IMR-90 (cell line): ENCODE results near the gene CLDN22. TPM values are rescaled to one million over a fixed set of nuclear protein-coding genes. Genes with fewer than 3 reads are reported as not detected.

Experiments
- ATAC-seq: fragments of 200-7000 bp; cut with Tn5 transposase; 2 replicates; pipeline ENCODE4 v1.9.1; 2020; ENCODE audit warnings: low read depth, mild to moderate bottlenecking, moderate library complexity
- BruUV-seq: library from RNA; stranded (reverse); fragments of 400-500 nt; replicated peaks from 2 replicates; lab custom pipeline; 2021; lab: Mats Ljungman, UMichigan
- CTCF ChIA-PET: fragments of 300-600 bp; formaldehyde crosslinking; extraction: SDS; loops from one replicate; lab custom pipeline; 2021; ENCODE audit warnings: antibody characterized with exemption; lab: Yijun Ruan, JAX
- POLR2A ChIA-PET: fragments of 300-600 bp; sonication (Branson Sonifier 250); formaldehyde crosslinking; loops from one replicate; lab custom pipeline; 2022; ENCODE audit warnings: antibody characterized with exemption; ENCODE audit not compliant: unreplicated experiment; lab: Charles Lee
- DNase-seq: peaks from one replicate; pipeline ENCODE4 v3.0.0; 2013
- H2AFZ ChIP-seq: replicated peaks from 2 replicates; pipeline ENCODE3; 2013; ENCODE audit warnings: low read length, mild to moderate bottlenecking; ENCODE audit not compliant: poor library complexity
- H2AK5ac ChIP-seq: 2 replicates; pipeline ENCODE4 v1.6.1; 2013; ENCODE audit warnings: low read depth, low read length, inconsistent platforms
- H2AK9ac ChIP-seq: replicated peaks from 2 replicates; pipeline ENCODE3; 2013; ENCODE audit warnings: mild to moderate bottlenecking, low read depth, low read length, moderate library complexity; ENCODE audit not compliant: poor library complexity
- H2BK120ac ChIP-seq: 2 replicates; pipeline ENCODE4 v1.6.1; 2013; ENCODE audit warnings: low read depth, low read length, inconsistent platforms
- H2BK15ac ChIP-seq: 3 replicates; pipeline ENCODE4 v1.6.1; 2013; ENCODE audit warnings: low read depth, low read length, inconsistent platforms
- H2BK20ac ChIP-seq: 2 replicates; pipeline ENCODE4 v1.6.1; 2013; ENCODE audit warnings: low read depth, mild to moderate bottlenecking, inconsistent platforms, low read length, moderate library complexity
- H2BK5ac ChIP-seq: 2 replicates; pipeline ENCODE4 v1.6.1; 2013; ENCODE audit warnings: mild to moderate bottlenecking, low read depth, low read length, inconsistent platforms; ENCODE audit not compliant: poor library complexity, severe bottlenecking
- H3K14ac ChIP-seq: replicated peaks from 2 replicates; pipeline ENCODE4 v1.6.1; 2013; ENCODE audit warnings: low read depth, low read length, inconsistent platforms
- H3K18ac ChIP-seq: 2 replicates; pipeline ENCODE4 v1.6.1; 2013; ENCODE audit warnings: low read depth, low read length, control low read depth
- H3K23ac ChIP-seq: 2 replicates; pipeline ENCODE4 v1.6.1; 2013; ENCODE audit warnings: low read depth, low read length, inconsistent platforms
- H3K27ac ChIP-seq: 2 replicates; pipeline ENCODE4 v1.5.1; 2013; ENCODE audit warnings: mild to moderate bottlenecking, control low read depth, low read length; ENCODE audit not compliant: insufficient read depth
- H3K27me3 ChIP-seq: 2 replicates; pipeline ENCODE4 v1.6.1; 2013; ENCODE audit warnings: low read length; ENCODE audit not compliant: control insufficient read depth, insufficient read depth
- H3K36me3 ChIP-seq: 2 replicates; pipeline ENCODE4 v1.6.1; 2013; ENCODE audit warnings: low read length, mixed read lengths; ENCODE audit not compliant: control insufficient read depth, insufficient read depth
- H3K4ac ChIP-seq: 2 replicates; pipeline ENCODE4 v1.6.1; 2013; ENCODE audit warnings: low read depth, low read length, inconsistent platforms
- H3K4me1 ChIP-seq: 2 replicates; pipeline ENCODE4 v1.6.1; 2013; ENCODE audit warnings: low read length, mixed read lengths; ENCODE audit not compliant: control insufficient read depth, insufficient read depth
- H3K4me2 ChIP-seq: 2 replicates; pipeline ENCODE4 v1.6.1; 2013; ENCODE audit warnings: low read depth, mild to moderate bottlenecking, control low read depth, low read length, moderate library complexity
- H3K4me3 ChIP-seq: 2 replicates; pipeline ENCODE4 v1.5.1; 2013; ENCODE audit warnings: low read depth, mild to moderate bottlenecking, control low read depth, low read length, moderate library complexity; ENCODE audit not compliant: insufficient read depth
- H3K56ac ChIP-seq: 2 replicates; pipeline ENCODE4 v1.6.1; 2013; ENCODE audit warnings: low read length, inconsistent platforms; ENCODE audit not compliant: insufficient read depth; ENCODE audit errors: extremely low read depth
- H3K79me1 ChIP-seq, 2 experiments: 2 replicates each; pipeline ENCODE4 v1.6.1; 2013; ENCODE audit warnings: low read length in 2 of 2, inconsistent platforms in 1 of 2, low read depth in 1 of 2
- H3K9ac ChIP-seq: 2 replicates; pipeline ENCODE4 v1.6.1; 2013; ENCODE audit warnings: low read depth, low read length, control low read depth
- H3K9me1 ChIP-seq: 2 replicates; pipeline ENCODE4 v1.6.1; 2013; ENCODE audit warnings: low read length, inconsistent platforms; ENCODE audit not compliant: insufficient read depth
- H3K9me3 ChIP-seq: 2 replicates; pipeline ENCODE4 v1.6.1; 2013; ENCODE audit warnings: low read length; ENCODE audit not compliant: control insufficient read depth, insufficient read depth
- H4K20me1 ChIP-seq: 2 replicates; pipeline ENCODE4 v1.6.1; 2013; ENCODE audit warnings: low read length, inconsistent platforms; ENCODE audit not compliant: insufficient read depth
- H4K5ac ChIP-seq: 2 replicates; pipeline ENCODE4 v1.6.1; 2013; ENCODE audit warnings: mild to moderate bottlenecking, low read depth, low read length, control low read depth
- H4K8ac ChIP-seq, 2 experiments: 2 replicates each; pipeline ENCODE4 v1.6.1; 2013; ENCODE audit warnings: low read depth in 2 of 2, low read length in 2 of 2, control low read depth in 1 of 2, inconsistent platforms in 1 of 2
- H4K91ac ChIP-seq: 2 replicates; pipeline ENCODE4 v1.6.1; 2013; ENCODE audit warnings: low read depth, low read length, inconsistent platforms; ENCODE audit not compliant: insufficient read depth
- BHLHE40 ChIP-seq: fragments of 150-350 bp; IDR thresholded peaks from 2 replicates; pipeline ENCODE4 v1.6.1; 2016; ENCODE audit warnings: mild to moderate bottlenecking, low read depth, low read length
- CEBPB ChIP-seq: IDR thresholded peaks from 2 replicates; pipeline ENCODE4 v1.6.1; 2012; ENCODE audit warnings: low read depth, low read length, improper control_type of control experiment
- CHD1 ChIP-seq: IDR thresholded peaks from 2 replicates; pipeline ENCODE4 v1.6.1; 2012; ENCODE audit warnings: low read depth, low read length, improper control_type of control experiment
- FOS ChIP-seq: fragments of 150-350 bp; IDR thresholded peaks from 2 replicates; pipeline ENCODE4 v1.6.1; 2016; ENCODE audit warnings: low read depth, low read length
- MAZ ChIP-seq: IDR thresholded peaks from 2 replicates; pipeline ENCODE4 v1.6.1; 2012; ENCODE audit warnings: low read depth, mild to moderate bottlenecking, low read length, improper control_type of control experiment, moderate library complexity, borderline replicate concordance
- MXI1 ChIP-seq: IDR thresholded peaks from 2 replicates; pipeline ENCODE4 v1.6.1; 2012; ENCODE audit warnings: low read depth, mild to moderate bottlenecking, low read length, moderate library complexity, borderline replicate concordance
- NFE2L2 ChIP-seq: fragments of 150-350 bp; IDR thresholded peaks from 2 replicates; pipeline ENCODE4 v1.6.1; 2016; ENCODE audit warnings: low read depth, mild to moderate bottlenecking, low read length
- SMC3 ChIP-seq: fragments of 150-350 bp; IDR thresholded peaks from 2 replicates; pipeline ENCODE4 v1.6.1; 2016; ENCODE audit warnings: low read depth, mild to moderate bottlenecking, antibody characterized with exemption, low read length, moderate library complexity
- USF2 ChIP-seq: fragments of 150-350 bp; IDR thresholded peaks from 2 replicates; pipeline ENCODE4 v1.6.1; 2017; ENCODE audit warnings: mild to moderate bottlenecking, antibody characterized with exemption, low read length, low read depth
- WGBS, 2 experiments: methylation state at CpG; one replicate each; pipeline versions ENCODE4 v1.1.5 to v1.1.7; 2013; ENCODE audit warnings: missing lambda C conversion rate in 2 of 2; ENCODE audit not compliant: insufficient read length in 1 of 2; ENCODE audit errors: extremely low coverage in 2 of 2; 5-methylcytosine and 5-hydroxymethylcytosine counted together
- dilution Hi-C: fragments of 300-500 bp; cut with HindIII; formaldehyde crosslinking; loops from one replicate; pipeline ENCODE4 v1.14.3; 2018; ENCODE audit warnings: low sequenced_read_pairs; ENCODE audit not compliant: unreplicated experiment
- in situ Hi-C: fragments of 300-500 bp; cut with MboI; formaldehyde crosslinking; loops from 3 replicates; pipeline ENCODE4 v1.14.3; 2019; ENCODE audit warnings: low sequenced_read_pairs, inconsistent platforms, mixed read lengths
- intact Hi-C: fragments of 100-400 bp; cut with micrococcal nuclease; formaldehyde crosslinking; loops from 2 replicates; pipeline ENCODE4 v1.10.0; 2022
- polyA plus RNA-seq, 3 experiments: library from polyadenylated mRNA; depleted of rRNA; stranded (reverse); fragments of >200 nt; gene quantifications; 2 replicates each; pipeline ENCODE4 v1.2.3, GENCODE V29; 2012; ENCODE audit warnings: low replicate concordance in 1 of 3
- total RNA-seq: library from RNA; depleted of rRNA; stranded (reverse); fragments of >200 nt; gene quantifications from 2 replicates; pipeline ENCODE4 v1.2.3, GENCODE V29; 2012
- TF ChIP-seq, protein P1 (sequence below): fragments of 150-350 bp; IDR thresholded peaks from 2 replicates; pipeline ENCODE4 v1.6.1; 2016; ENCODE audit warnings: low read depth, mild to moderate bottlenecking, low read length, moderate library complexity, borderline replicate concordance

The CLDN22 gene
- total and polyA plus RNA-seq, 2 of the 4 experiments (the other 2 are of a cell fraction): not detected

DNA sequence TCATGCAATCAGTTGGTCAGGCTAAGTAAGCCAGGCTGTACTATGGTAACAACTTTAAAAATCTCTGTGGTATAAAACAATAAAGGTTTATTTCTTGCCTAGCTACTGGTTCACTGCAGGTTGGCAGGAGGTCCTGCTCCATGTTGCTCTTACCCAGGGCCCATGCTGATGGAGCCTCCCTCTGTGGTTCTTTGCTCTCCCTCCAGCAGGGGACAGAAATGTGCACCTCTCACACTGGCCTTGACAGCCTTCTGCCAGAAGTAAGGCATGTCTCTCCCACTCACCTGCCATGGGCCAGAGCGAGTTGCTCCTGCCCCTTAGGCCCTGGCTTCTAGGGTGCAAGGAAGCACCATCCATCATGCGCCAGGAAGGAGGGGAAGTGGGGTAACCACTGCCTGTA lies 31.1 kb downstream of the CLDN22 start:
- Histone ChIP-seq H3K18ac (no peak overlapping the region), H3K4me3 (no peak overlapping the region), H4K5ac (no peak overlapping the region), H2AK5ac (no peak overlapping the region), H2BK5ac (no peak overlapping the region), H2BK15ac (no peak overlapping the region), H3K36me3 (peaks cover 40% of the 10 kb centered on the region), H3K27ac (no peak overlapping the region), H3K4me1 (peaks cover 10% of the 10 kb centered on the region), H2BK120ac (no peak overlapping the region), H4K20me1 (peaks cover 4% of the 10 kb centered on the region; the same call in 1 of the 2 replicates), H3K9me1 (peaks cover 18% of the 10 kb centered on the region), H4K8ac (no peak overlapping the region), H3K4me2 (no peak overlapping the region), H3K23ac (no peak overlapping the region), H3K9ac (no peak overlapping the region), H2BK20ac (no peak overlapping the region), H2AFZ (no peak overlapping the region), H3K27me3 (no peaks in the 10 kb centered on the region), H3K9me3 (no peaks in the 10 kb centered on the region), H4K91ac (no peak overlapping the region), H3K79me1 (peaks cover 0 to 15% of the 10 kb centered on the region in 2 experiments; a peak in 2 of 4 replicates), H2AK9ac (no peak overlapping the region), H3K56ac (no peak overlapping the region), H3K14ac (no peak overlapping the region), H3K4ac (no peak overlapping the region)
- POLR2A ChIA-PET: no interaction called here
- DNase-seq (no peak), ATAC-seq (no peak)
- dilution Hi-C loops: no loop called here
- WGBS, 2 experiments: no CpG with 5 or more reads among the region's 2 CpGs
- in situ Hi-C loops: no loop called here
- BruUV-seq: no TSS peak
- CTCF ChIA-PET: no interaction called here
- intact Hi-C loops: no loop called here
- TF ChIP-seq MXI1 (no peak), NFE2L2 (no peak), CEBPB (no peak), CHD1 (no peak), USF2 (no peak), BHLHE40 (no peak), FOS (no peak), SMC3 (no peak), MAZ (no peak)
- TF ChIP-seq, protein P1, sequence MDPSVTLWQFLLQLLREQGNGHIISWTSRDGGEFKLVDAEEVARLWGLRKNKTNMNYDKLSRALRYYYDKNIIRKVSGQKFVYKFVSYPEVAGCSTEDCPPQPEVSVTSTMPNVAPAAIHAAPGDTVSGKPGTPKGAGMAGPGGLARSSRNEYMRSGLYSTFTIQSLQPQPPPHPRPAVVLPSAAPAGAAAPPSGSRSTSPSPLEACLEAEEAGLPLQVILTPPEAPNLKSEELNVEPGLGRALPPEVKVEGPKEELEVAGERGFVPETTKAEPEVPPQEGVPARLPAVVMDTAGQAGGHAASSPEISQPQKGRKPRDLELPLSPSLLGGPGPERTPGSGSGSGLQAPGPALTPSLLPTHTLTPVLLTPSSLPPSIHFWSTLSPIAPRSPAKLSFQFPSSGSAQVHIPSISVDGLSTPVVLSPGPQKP: no peak
